GM23338 (cell line): ENCODE results near the gene HPS3.
"Not testable (repeated sequence)": the region's sequence is repeated elsewhere in the genome, so short reads cannot be mapped to it uniquely, and the experiment has no call there.

Experiments
- CREB1 ChIP-seq: fragments of 250-450 bp; sonication (Bioruptor Pico); IDR thresholded peaks from 2 replicates; pipeline ENCODE4 v1.5.0; 2020; ENCODE audit warnings: low read depth, mild to moderate bottlenecking, moderate library complexity
- ETS1 ChIP-seq: IDR thresholded peaks from 2 replicates; pipeline ENCODE4 v1.6.1; 2016; ENCODE audit warnings: antibody characterized with exemption
- EZH2 ChIP-seq: fragments of 200-600 bp; sonication (generic); IDR thresholded peaks from one replicate; pipeline ENCODE4 v1.8.0; 2017; ENCODE audit warnings: antibody characterized with exemption, mild to moderate bottlenecking, low read depth; ENCODE audit not compliant: unreplicated experiment
- EZH2phosphoT487 ChIP-seq: fragments of 200-600 bp; sonication (generic); IDR thresholded peaks from one replicate; pipeline ENCODE4 v1.8.1; 2018; ENCODE audit warnings: antibody characterized with exemption; ENCODE audit not compliant: unreplicated experiment
- JUNB ChIP-seq: IDR thresholded peaks from one replicate; pipeline ENCODE4 v1.6.1; 2016; ENCODE audit warnings: antibody characterized with exemption; ENCODE audit not compliant: unreplicated experiment
- NANOG ChIP-seq: IDR thresholded peaks from 2 replicates; pipeline ENCODE4 v1.6.1; 2016; ENCODE audit warnings: antibody characterized with exemption, borderline replicate concordance
- POLR2AphosphoS5 ChIP-seq: IDR thresholded peaks from 2 replicates; pipeline ENCODE4 v1.6.1; 2016; ENCODE audit warnings: antibody characterized with exemption, low read depth
- STAT1 ChIP-seq: IDR thresholded peaks from one replicate; pipeline ENCODE4 v1.6.1; 2016; ENCODE audit warnings: antibody characterized with exemption; ENCODE audit not compliant: unreplicated experiment
- ZNF331 ChIP-seq: fragments of 250-450 bp; sonication (Bioruptor Pico); IDR thresholded peaks from 2 replicates; pipeline ENCODE4 v1.5.0; 2020; ENCODE audit warnings: low read depth, mild to moderate bottlenecking, moderate library complexity
- TF ChIP-seq, protein P1 (sequence below), 2 experiments: fragments of 200-600 bp in 1 of 2; sonication (generic) in 1 of 2; conservative IDR thresholded peaks; 2 replicates each; pipeline versions ENCODE4 v1.5.1 to v1.6.1; 2016 to 2017; ENCODE audit warnings: antibody characterized with exemption in 2 of 2, low read depth in 2 of 2, mild to moderate bottlenecking in 2 of 2, moderate library complexity in 1 of 2
- TF ChIP-seq, protein P2 (sequence below): IDR thresholded peaks from one replicate; pipeline ENCODE4 v1.6.1; 2018; ENCODE audit warnings: antibody characterized with exemption; ENCODE audit not compliant: unreplicated experiment

DNA sequence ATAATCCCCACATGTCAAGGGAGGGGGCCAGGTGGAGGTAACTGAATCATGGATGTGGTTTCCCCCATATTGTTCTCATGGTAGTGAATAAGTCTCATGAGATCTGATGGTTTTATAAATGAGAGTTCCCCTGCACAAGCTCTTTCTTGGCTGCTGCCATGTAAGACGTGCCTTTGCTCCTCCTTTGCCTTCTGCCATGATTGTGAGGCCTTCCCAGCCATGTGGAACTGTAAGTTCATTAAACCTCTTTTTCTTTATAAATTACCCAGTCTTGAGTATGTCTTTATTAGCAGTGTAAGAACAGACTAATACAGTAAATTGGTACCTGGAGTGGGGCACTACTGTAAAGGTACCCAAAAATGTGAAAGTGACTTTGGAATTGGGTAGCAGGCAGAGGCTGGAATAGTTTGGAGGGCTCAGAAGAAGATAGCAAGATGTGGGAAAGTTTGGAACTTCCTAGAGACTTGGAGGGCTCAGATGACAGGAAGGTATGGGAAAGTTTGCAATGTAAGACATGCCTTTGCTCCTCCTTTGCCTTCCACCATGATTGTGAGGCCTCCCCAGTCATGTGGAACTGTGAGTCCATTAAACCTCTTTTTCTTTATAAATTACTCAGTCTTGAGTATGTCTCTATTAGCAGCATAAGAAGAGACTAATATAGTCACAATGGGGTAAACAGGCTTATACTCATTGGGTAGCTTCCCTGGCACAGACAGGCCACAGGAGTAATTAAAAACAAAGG, 90.1 kb downstream of the HPS3 start:
- TF ChIP-seq, protein P1, sequence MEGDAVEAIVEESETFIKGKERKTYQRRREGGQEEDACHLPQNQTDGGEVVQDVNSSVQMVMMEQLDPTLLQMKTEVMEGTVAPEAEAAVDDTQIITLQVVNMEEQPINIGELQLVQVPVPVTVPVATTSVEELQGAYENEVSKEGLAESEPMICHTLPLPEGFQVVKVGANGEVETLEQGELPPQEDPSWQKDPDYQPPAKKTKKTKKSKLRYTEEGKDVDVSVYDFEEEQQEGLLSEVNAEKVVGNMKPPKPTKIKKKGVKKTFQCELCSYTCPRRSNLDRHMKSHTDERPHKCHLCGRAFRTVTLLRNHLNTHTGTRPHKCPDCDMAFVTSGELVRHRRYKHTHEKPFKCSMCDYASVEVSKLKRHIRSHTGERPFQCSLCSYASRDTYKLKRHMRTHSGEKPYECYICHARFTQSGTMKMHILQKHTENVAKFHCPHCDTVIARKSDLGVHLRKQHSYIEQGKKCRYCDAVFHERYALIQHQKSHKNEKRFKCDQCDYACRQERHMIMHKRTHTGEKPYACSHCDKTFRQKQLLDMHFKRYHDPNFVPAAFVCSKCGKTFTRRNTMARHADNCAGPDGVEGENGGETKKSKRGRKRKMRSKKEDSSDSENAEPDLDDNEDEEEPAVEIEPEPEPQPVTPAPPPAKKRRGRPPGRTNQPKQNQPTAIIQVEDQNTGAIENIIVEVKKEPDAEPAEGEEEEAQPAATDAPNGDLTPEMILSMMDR (conservative IDR thresholded peaks at IDR 0.05; ENCODE audit: low read depth in 2 of 2), result not testable (repeated sequence)
- TF ChIP-seq STAT1; EZH2; ZNF331 (CRISPR knock-in tag); POLR2AphosphoS5; EZH2phosphoT487; CREB1 (CRISPR knock-in tag); NANOG; JUNB; ETS1: not testable (repeated sequence)
- TF ChIP-seq, protein P2, sequence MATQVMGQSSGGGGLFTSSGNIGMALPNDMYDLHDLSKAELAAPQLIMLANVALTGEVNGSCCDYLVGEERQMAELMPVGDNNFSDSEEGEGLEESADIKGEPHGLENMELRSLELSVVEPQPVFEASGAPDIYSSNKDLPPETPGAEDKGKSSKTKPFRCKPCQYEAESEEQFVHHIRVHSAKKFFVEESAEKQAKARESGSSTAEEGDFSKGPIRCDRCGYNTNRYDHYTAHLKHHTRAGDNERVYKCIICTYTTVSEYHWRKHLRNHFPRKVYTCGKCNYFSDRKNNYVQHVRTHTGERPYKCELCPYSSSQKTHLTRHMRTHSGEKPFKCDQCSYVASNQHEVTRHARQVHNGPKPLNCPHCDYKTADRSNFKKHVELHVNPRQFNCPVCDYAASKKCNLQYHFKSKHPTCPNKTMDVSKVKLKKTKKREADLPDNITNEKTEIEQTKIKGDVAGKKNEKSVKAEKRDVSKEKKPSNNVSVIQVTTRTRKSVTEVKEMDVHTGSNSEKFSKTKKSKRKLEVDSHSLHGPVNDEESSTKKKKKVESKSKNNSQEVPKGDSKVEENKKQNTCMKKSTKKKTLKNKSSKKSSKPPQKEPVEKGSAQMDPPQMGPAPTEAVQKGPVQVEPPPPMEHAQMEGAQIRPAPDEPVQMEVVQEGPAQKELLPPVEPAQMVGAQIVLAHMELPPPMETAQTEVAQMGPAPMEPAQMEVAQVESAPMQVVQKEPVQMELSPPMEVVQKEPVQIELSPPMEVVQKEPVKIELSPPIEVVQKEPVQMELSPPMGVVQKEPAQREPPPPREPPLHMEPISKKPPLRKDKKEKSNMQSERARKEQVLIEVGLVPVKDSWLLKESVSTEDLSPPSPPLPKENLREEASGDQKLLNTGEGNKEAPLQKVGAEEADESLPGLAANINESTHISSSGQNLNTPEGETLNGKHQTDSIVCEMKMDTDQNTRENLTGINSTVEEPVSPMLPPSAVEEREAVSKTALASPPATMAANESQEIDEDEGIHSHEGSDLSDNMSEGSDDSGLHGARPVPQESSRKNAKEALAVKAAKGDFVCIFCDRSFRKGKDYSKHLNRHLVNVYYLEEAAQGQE, result not testable (repeated sequence)
